Measurements from ENCODE around the gene NKX1-2.

GRCh38 chr10:124402273-124402672 lies 47.6 kb downstream of the NKX1-2 start:
- TF ChIP-seq CTCF (IDR thresholded peaks at IDR 0.05) (no peak), POLR2A (IDR thresholded peaks at IDR 0.05) (no peak)

All from right lobe of liver (tissue), 4 donors.